ENCODE measurements around the gene SMIM29.
"Not testable (repeated sequence)": the region's sequence is repeated elsewhere in the genome, so short reads cannot be mapped to it uniquely, and the experiment has no call there.

Gene SMIM29

GRCh38 chr6:34247481-34248197 is 1.2 kb downstream of the SMIM29 start:
- no peak for TF ChIP-seq CTCF (IDR thresholded peaks at IDR 0.05; ENCODE audit: low read depth, low read length)
- peak overlapping the region; percentile 84 to 96 for H3K4me3 ChIP-seq (replicated peaks in 1 of 2; ENCODE audit: low read depth in 2 of 2, low read length in 2 of 2)
- DNase-seq (ENCODE audit: low read depth in 2 of 2) = no peak

GRCh38 chr6:34246563-34247391 is 2.0 kb downstream of the SMIM29 start:
- TF ChIP-seq CTCF (IDR thresholded peaks at IDR 0.05; ENCODE audit: low read depth, low read length) = peak; percentile 50
- H3K4me3 ChIP-seq (replicated peaks in 1 of 2; ENCODE audit: low read depth in 2 of 2, low read length in 2 of 2) = no peak overlapping the region
- peak; percentile 35 to 37 for DNase-seq (ENCODE audit: low read depth in 2 of 2)

GRCh38 chr6:34246249-34246562 is 2.6 kb downstream of the SMIM29 start:
- no peak overlapping the region for H3K4me3 ChIP-seq (replicated peaks in 1 of 2; ENCODE audit: low read depth in 2 of 2, low read length in 2 of 2)
- DNase-seq (ENCODE audit: low read depth in 2 of 2) = no peak
- TF ChIP-seq CTCF (IDR thresholded peaks at IDR 0.05; ENCODE audit: low read depth, low read length) = no peak

- DNase-seq (ENCODE audit: low read depth in 2 of 2); H3K4me3 ChIP-seq (replicated peaks in 1 of 2; ENCODE audit: low read depth in 2 of 2, low read length in 2 of 2): not testable (repeated sequence)
These were observed 3.1 kb downstream of the SMIM29 start for GRCh38 chr6:34245761-34246140.

GRCh38 chr6:34245032-34245760 is 3.6 kb downstream of the SMIM29 start:
- H3K4me3 ChIP-seq (replicated peaks in 1 of 2; ENCODE audit: low read depth in 2 of 2, low read length in 2 of 2); DNase-seq (ENCODE audit: low read depth in 2 of 2): not testable (repeated sequence)

- peak; percentile 86 to 96 for DNase-seq (ENCODE audit: low read depth in 2 of 2)
- H3K4me3 ChIP-seq (replicated peaks in 1 of 2; ENCODE audit: low read depth in 2 of 2, low read length in 2 of 2) = peak overlapping the region in 1 of 2 donors; percentile 10
These were observed 4.6 kb downstream of the SMIM29 start for GRCh38 chr6:34243901-34244884.

More at GRCh38 chr6:34243901-34244884, 4.6 kb downstream of the SMIM29 start:
- TF ChIP-seq CTCF (IDR thresholded peaks at IDR 0.05; ENCODE audit: low read depth, low read length) = peak; percentile 41

All from cardiac fibroblast (primary cell).